ENCODE measurements around the gene TEX11.

- TF ChIP-seq KLF6 (CRISPR knock-in tag; IDR thresholded peaks at IDR 0.05) = no peak
- no peak for TF ChIP-seq HOXD1 (CRISPR knock-in tag; IDR thresholded peaks at IDR 0.05)
- TF ChIP-seq ZNF580 (CRISPR knock-in tag; IDR thresholded peaks at IDR 0.05; ENCODE audit: borderline replicate concordance, low read depth) = no peak
- no peak for TF ChIP-seq SIN3A (IDR thresholded peaks at IDR 0.05; ENCODE audit: borderline replicate concordance, low read depth, low read length)
- TF ChIP-seq CTCF (CRISPR knock-in tag; IDR thresholded peaks at IDR 0.05) = no peak
- TF ChIP-seq JUN (CRISPR knock-in tag; IDR thresholded peaks at IDR 0.05) = no peak
- TF ChIP-seq ZNF562 (CRISPR knock-in tag; IDR thresholded peaks at IDR 0.05; ENCODE audit: borderline replicate concordance) = no peak
- TF ChIP-seq CREM (IDR thresholded peaks at IDR 0.05) = no peak
- TF ChIP-seq CREM (CRISPR knock-in tag; IDR thresholded peaks at IDR 0.05) = no peak
- no peak for TF ChIP-seq THRA (CRISPR knock-in tag; IDR thresholded peaks at IDR 0.05; ENCODE audit: borderline replicate concordance)
- TF ChIP-seq MAX (IDR thresholded peaks at IDR 0.05) = no peak
- TF ChIP-seq HNRNPK (IDR thresholded peaks at IDR 0.05; ENCODE audit: low read depth, low read length, poor library complexity, severe bottlenecking) = no peak
- no peak for TF ChIP-seq ZNF234 (CRISPR knock-in tag; conservative IDR thresholded peaks at IDR 0.05)
- no peak for TF ChIP-seq SUZ12 (IDR thresholded peaks at IDR 0.05; ENCODE audit: low read depth, low read length)
- no peak for TF ChIP-seq ZNF329 (CRISPR knock-in tag; IDR thresholded peaks at IDR 0.05; ENCODE audit: low read depth)
Measured at GRCh38 chrX:70485466-70485865, 423.0 kb downstream of the TEX11 start.
